Liver (tissue), 3 donors: ENCODE measurements around the gene LIMS1.

Experiments used
- ATF3 ChIP-seq: IDR thresholded peaks from 2 replicates; pipeline ENCODE4 v1.6.1; 2016; ENCODE audit warnings: antibody characterized with exemption
- CTCF ChIP-seq: fragments of 150-350 bp; IDR thresholded peaks from 2 replicates; pipeline ENCODE4 v1.5.1; 2017; ENCODE audit warnings: improper control_type of control experiment, low read depth, low read length; ENCODE audit not compliant: missing input control
- RAD21 ChIP-seq, 2 donors: IDR thresholded peaks; 2 replicates each; pipeline ENCODE4 v1.6.1; 2016; ENCODE audit warnings: antibody characterized with exemption in 2 of 2, mild to moderate bottlenecking in 2 of 2
- YY1 ChIP-seq: IDR thresholded peaks from 2 replicates; pipeline ENCODE4 v1.6.1; 2016; ENCODE audit warnings: antibody characterized with exemption, mild to moderate bottlenecking
- TF ChIP-seq, protein P1 (sequence below): IDR thresholded peaks from 2 replicates; pipeline ENCODE4 v1.6.1; 2016; ENCODE audit warnings: antibody characterized with exemption
- TF ChIP-seq, protein P2 (sequence below): IDR thresholded peaks from 2 replicates; pipeline ENCODE4 v1.6.1; 2016; ENCODE audit warnings: antibody characterized with exemption, mild to moderate bottlenecking
- donor health status: healthy.
- donor health status: healthy.

DNA sequence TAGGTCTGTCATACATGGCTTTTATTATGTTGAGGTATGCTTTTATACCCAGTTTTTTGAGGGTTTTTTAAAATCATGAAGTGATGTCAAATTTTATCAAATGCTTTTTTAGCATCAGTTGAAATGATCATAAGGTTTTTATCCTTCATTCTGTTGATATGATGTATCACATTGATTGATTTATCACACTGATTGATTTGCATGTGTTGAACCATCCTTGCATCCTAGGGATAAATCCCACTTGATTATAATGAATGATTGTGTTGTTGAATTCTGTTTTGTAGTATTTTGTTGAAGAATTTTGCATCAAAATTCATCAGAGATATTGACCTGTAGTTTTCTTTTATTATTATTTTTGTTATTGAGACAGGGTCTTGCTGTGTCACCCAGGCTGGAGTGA lies 68.2 kb downstream of the LIMS1 start:
- TF ChIP-seq, protein P1, sequence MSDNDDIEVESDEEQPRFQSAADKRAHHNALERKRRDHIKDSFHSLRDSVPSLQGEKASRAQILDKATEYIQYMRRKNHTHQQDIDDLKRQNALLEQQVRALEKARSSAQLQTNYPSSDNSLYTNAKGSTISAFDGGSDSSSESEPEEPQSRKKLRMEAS: no peak
- TF ChIP-seq RAD21 (IDR thresholded peaks at IDR 0.05) (no peak), CTCF (no peak), ATF3 (no peak), YY1 (no peak)
- TF ChIP-seq, protein P2, sequence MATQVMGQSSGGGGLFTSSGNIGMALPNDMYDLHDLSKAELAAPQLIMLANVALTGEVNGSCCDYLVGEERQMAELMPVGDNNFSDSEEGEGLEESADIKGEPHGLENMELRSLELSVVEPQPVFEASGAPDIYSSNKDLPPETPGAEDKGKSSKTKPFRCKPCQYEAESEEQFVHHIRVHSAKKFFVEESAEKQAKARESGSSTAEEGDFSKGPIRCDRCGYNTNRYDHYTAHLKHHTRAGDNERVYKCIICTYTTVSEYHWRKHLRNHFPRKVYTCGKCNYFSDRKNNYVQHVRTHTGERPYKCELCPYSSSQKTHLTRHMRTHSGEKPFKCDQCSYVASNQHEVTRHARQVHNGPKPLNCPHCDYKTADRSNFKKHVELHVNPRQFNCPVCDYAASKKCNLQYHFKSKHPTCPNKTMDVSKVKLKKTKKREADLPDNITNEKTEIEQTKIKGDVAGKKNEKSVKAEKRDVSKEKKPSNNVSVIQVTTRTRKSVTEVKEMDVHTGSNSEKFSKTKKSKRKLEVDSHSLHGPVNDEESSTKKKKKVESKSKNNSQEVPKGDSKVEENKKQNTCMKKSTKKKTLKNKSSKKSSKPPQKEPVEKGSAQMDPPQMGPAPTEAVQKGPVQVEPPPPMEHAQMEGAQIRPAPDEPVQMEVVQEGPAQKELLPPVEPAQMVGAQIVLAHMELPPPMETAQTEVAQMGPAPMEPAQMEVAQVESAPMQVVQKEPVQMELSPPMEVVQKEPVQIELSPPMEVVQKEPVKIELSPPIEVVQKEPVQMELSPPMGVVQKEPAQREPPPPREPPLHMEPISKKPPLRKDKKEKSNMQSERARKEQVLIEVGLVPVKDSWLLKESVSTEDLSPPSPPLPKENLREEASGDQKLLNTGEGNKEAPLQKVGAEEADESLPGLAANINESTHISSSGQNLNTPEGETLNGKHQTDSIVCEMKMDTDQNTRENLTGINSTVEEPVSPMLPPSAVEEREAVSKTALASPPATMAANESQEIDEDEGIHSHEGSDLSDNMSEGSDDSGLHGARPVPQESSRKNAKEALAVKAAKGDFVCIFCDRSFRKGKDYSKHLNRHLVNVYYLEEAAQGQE: no peak
